Loucy (cell line): ENCODE results near the gene TCP10L.

Source experiments
- H2AFZ ChIP-seq: fragments of 200-600 bp; sonication (generic); 2 replicates; pipeline ENCODE4 v1.6.0; 2016; ENCODE audit warnings: antibody characterized with exemption, mild to moderate bottlenecking, low read length, moderate library complexity
- H3F3A ChIP-seq: fragments of 200-600 bp; 2 replicates; pipeline ENCODE4 v1.6.0; 2016; ENCODE audit warnings: antibody characterized with exemption, low read depth, mild to moderate bottlenecking
- H3K27me3 ChIP-seq: fragments of 200-600 bp; sonication (generic); 2 replicates; pipeline ENCODE4 v1.6.1; 2014; ENCODE audit warnings: low read length, mild to moderate bottlenecking; ENCODE audit not compliant: insufficient read depth, poor library complexity, severe bottlenecking
- H3K36me3 ChIP-seq: fragments of 200-600 bp; sonication (generic); 2 replicates; pipeline ENCODE4 v1.6.1; 2016; ENCODE audit warnings: low read length; ENCODE audit not compliant: insufficient read depth
- H3K4me1 ChIP-seq: fragments of 200-600 bp; sonication (generic); 2 replicates; pipeline ENCODE4 v1.5.1; 2014; ENCODE audit warnings: low read length, mild to moderate bottlenecking; ENCODE audit not compliant: insufficient read depth, poor library complexity, severe bottlenecking
- H3K4me2 ChIP-seq: fragments of 200-600 bp; sonication (generic); 2 replicates; pipeline ENCODE4 v1.6.0; 2014; ENCODE audit warnings: antibody characterized with exemption, low read length, low read depth, mild to moderate bottlenecking; ENCODE audit not compliant: poor library complexity, severe bottlenecking
- H3K4me3 ChIP-seq: fragments of 200-600 bp; sonication (generic); 2 replicates; pipeline ENCODE4 v1.5.1; 2014; ENCODE audit warnings: low read length, mild to moderate bottlenecking, mixed read lengths; ENCODE audit not compliant: poor library complexity, severe bottlenecking
- H3K79me2 ChIP-seq: fragments of 200-600 bp; sonication (generic); 2 replicates; pipeline ENCODE4 v1.6.1; 2014; ENCODE audit warnings: low read length; ENCODE audit not compliant: insufficient read depth
- H3K9ac ChIP-seq: fragments of 200-600 bp; sonication (generic); 2 replicates; pipeline ENCODE4 v1.6.0; 2014; ENCODE audit warnings: mild to moderate bottlenecking, low read depth, low read length, moderate library complexity; ENCODE audit not compliant: poor library complexity, severe bottlenecking
- H3K9me2 ChIP-seq: fragments of 200-600 bp; sonication (generic); replicated peaks from 2 replicates; pipeline ENCODE4 v1.6.1; 2016; ENCODE audit warnings: low read depth, low read length, mixed read lengths
- H3K9me3 ChIP-seq: fragments of 200-600 bp; sonication (generic); 2 replicates; pipeline ENCODE4 v1.6.1; 2014; ENCODE audit warnings: mild to moderate bottlenecking, antibody characterized with exemption, low read length, low read depth; ENCODE audit not compliant: insufficient read depth
- H4K20me1 ChIP-seq: fragments of 200-600 bp; sonication (generic); 2 replicates; pipeline ENCODE4 v1.6.0; 2014; ENCODE audit warnings: antibody characterized with exemption, low read length, mild to moderate bottlenecking; ENCODE audit not compliant: insufficient read depth, poor library complexity, severe bottlenecking
- CTCF ChIP-seq: fragments of 200-600 bp; sonication (generic); conservative IDR thresholded peaks from 2 replicates; pipeline ENCODE4 v1.5.1; 2014; ENCODE audit warnings: mild to moderate bottlenecking, antibody characterized with exemption, low read length
- EZH2phosphoT487 ChIP-seq: fragments of 200-600 bp; IDR thresholded peaks from 2 replicates; pipeline ENCODE4 v1.6.1; 2018; ENCODE audit warnings: antibody characterized with exemption, mild to moderate bottlenecking, moderate library complexity, borderline replicate concordance

TCP10L gene

GRCh38 chr21:32578107-32578691 is 7.1 kb downstream of the TCP10L start:
- Histone ChIP-seq H3K4me1 (no peaks in the 10 kb centered on the region), H3K4me2 (no peak overlapping the region), H4K20me1 (no peaks in the 10 kb centered on the region), H3K9me2 (no peaks in the 10 kb centered on the region), H3K9ac (no peak overlapping the region), H3K27me3 (no peaks in the 10 kb centered on the region), H3K36me3 (no peaks in the 10 kb centered on the region), H3F3A (no peaks in the 10 kb centered on the region), H3K4me3 (no peak overlapping the region), H2AFZ (no peak overlapping the region), H3K79me2 (no peaks in the 10 kb centered on the region), H3K9me3 (no peaks in the 10 kb centered on the region)
- TF ChIP-seq CTCF (peak; percentile 40), EZH2phosphoT487 (no peak)

- Histone ChIP-seq H3K36me3 (no peaks in the 10 kb centered on the region), H3K9me3 (no peaks in the 10 kb centered on the region), H3K27me3 (no peaks in the 10 kb centered on the region), H3K79me2 (no peaks in the 10 kb centered on the region), H3K4me1 (no peaks in the 10 kb centered on the region), H3K4me3 (no peak overlapping the region), H3K4me2 (no peak overlapping the region), H4K20me1 (no peaks in the 10 kb centered on the region), H3K9ac (no peak overlapping the region), H3F3A (no peaks in the 10 kb centered on the region), H2AFZ (no peak overlapping the region), H3K9me2 (no peaks in the 10 kb centered on the region)
- TF ChIP-seq CTCF (no peak), EZH2phosphoT487 (no peak)
Observed at GRCh38 chr21:32576011-32576410, 9.3 kb downstream of the TCP10L start.

DNA sequence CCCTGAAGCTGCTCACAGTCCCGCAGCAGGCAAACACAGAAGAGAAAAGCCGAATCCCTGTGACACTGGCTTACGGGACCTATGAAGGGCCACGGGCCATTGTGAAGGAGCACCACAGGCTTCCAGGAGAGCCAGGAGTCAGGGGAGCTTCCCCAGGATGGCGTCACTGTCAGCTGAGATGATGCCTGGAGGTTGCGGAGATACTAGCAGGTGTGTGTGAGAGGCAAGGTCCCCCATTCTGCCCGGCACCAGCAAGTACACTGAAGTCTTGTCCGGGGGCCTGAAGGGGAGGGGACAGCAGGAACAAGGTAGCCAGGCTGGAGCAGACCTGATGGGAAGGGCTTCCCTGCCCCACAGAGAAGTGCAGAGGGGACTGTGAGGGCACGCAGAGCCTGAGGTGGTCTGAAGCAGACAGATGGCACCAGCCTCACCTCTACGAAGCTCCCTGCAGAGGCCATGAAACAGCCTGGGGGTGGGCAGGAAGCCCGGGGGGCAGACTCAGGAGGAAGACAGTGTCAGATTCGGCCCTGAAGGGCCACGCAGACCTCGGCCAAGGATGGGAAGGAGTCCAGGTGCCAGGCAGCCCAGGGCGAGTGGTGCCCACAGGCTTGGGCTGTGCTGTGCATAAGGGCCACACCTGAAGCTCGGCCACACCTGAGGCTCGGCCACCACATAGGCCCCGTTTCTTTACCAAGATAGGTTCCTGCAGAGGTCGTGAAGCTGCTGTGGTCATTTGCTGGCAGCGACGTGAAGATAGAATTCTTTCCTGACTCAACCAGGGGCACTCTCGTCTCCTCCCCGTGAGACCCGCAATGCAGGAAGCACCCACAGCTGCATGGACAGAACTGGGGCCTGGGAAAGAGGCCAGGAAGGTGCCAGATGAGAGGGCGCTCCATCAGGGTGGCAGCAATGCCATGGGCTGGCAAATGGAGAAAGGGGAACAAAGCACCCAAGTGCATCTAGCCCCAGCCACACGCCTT is 10.1 kb downstream of the TCP10L start:
- H3K4me1 ChIP-seq = peaks cover under 1% of the 10 kb centered on the region
- no peaks in the 10 kb centered on the region for H3K36me3 ChIP-seq
- no peak overlapping the region for H3K4me2 ChIP-seq
- H3K4me3 ChIP-seq = no peak overlapping the region
- no peak for TF ChIP-seq CTCF
- TF ChIP-seq EZH2phosphoT487 = no peak
- no peak overlapping the region for H2AFZ ChIP-seq
- no peak overlapping the region for H3K9ac ChIP-seq
- H3F3A ChIP-seq = no peaks in the 10 kb centered on the region
- H3K9me2 ChIP-seq = no peaks in the 10 kb centered on the region
- no peaks in the 10 kb centered on the region for H3K9me3 ChIP-seq
- H3K79me2 ChIP-seq = no peaks in the 10 kb centered on the region
- no peaks in the 10 kb centered on the region for H4K20me1 ChIP-seq
- no peaks in the 10 kb centered on the region for H3K27me3 ChIP-seq
